ENCODE measurements around the gene SPOCK1. TPM values are rescaled to one million over a fixed set of nuclear protein-coding genes. Genes with fewer than 3 reads are reported as not detected.

Gene SPOCK1
- total and polyA plus RNA-seq, 2 of the 13 experiments (the other 11 are each of a cell fraction or from before 2014, with no cell fraction given): 0.18 to 0.29 TPM

DNA sequence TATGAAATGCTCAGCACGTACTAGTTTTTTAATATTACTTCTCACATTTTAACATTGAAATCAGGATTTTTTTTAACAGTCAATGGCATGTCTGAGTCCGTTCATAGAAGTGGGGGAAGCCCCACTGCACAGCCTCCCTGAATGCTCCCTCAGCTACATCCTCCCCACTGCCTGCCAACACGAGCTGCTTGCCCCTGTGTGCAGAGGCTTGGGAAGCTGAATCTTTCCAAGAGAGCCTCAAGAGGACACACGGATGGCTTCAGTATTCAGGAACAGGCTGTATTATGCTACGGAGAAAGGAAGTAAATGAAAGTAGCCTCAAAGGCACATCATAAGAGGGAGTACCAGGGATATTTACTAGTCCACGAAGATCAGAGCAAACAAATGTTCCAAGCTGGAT is 248.7 kb downstream of the SPOCK1 start:
- H3K9me3 ChIP-seq (ENCODE audit: low read length): no peaks in the 10 kb centered on the region

More for the DNA sequence above, 248.7 kb downstream of the SPOCK1 start:
- DNase-seq (ENCODE audit: low spot score) (no peak), ATAC-seq (no peak), FAIRE-seq (no peak)
- Histone ChIP-seq H3K4me2 (ENCODE audit: low read depth, low read length) (no peak overlapping the region), H3K4me1 (ENCODE audit: insufficient read depth, low read length) (no peaks in the 10 kb centered on the region), H3K27ac (ENCODE audit: extremely low read length, insufficient read depth, low read length) (no peak overlapping the region), H3K36me3 (replicated peaks in 1 of 2; ENCODE audit: control insufficient read depth in 1 of 2, insufficient read depth in 2 of 2, low read length in 2 of 2) (no peaks in the 10 kb centered on the region), H3K9ac (ENCODE audit: insufficient read depth, low read depth, low read length) (no peak overlapping the region), H2AFZ (ENCODE audit: low read length) (no peak overlapping the region), H3K27me3 (ENCODE audit: control insufficient read depth in 1 of 2, insufficient read depth in 2 of 2, low read length in 2 of 2) (no peaks in the 10 kb centered on the region; a peak in 1 of 5 replicates), H4K20me1 (ENCODE audit: insufficient read depth, low read length) (no peaks in the 10 kb centered on the region), H3K79me2 (ENCODE audit: insufficient read depth, low read length) (no peaks in the 10 kb centered on the region), H3K4me3 (replicated peaks in 1 of 3; ENCODE audit: insufficient read depth in 1 of 3, low read depth in 2 of 3, low read length in 3 of 3) (no peak overlapping the region)
- no TSS peak for BruUV-seq (replicated peaks)
- TF ChIP-seq ZNF850 (CRISPR knock-in tag; conservative IDR thresholded peaks at IDR 0.05) (no peak), ZNF589 (CRISPR knock-in tag; conservative IDR thresholded peaks at IDR 0.05) (no peak), RBAK (CRISPR knock-in tag; IDR thresholded peaks at IDR 0.05) (no peak), ZNF552 (CRISPR knock-in tag; IDR thresholded peaks at IDR 0.05; ENCODE audit: borderline replicate concordance) (no peak), KLF15 (CRISPR knock-in tag; IDR thresholded peaks at IDR 0.05; ENCODE audit: borderline replicate concordance) (no peak), KLF16 (CRISPR knock-in tag; IDR thresholded peaks at IDR 0.05) (no peak), CEBPG (CRISPR knock-in tag; IDR thresholded peaks at IDR 0.05) (no peak), POLR2A (IDR thresholded peaks at IDR 0.05; ENCODE audit: insufficient read depth in 1 of 2, low read depth in 2 of 2, low read length in 2 of 2) (no peak), SNAI1 (CRISPR knock-in tag; IDR thresholded peaks at IDR 0.05; ENCODE audit: borderline replicate concordance) (no peak), MAZ (IDR thresholded peaks at IDR 0.05; ENCODE audit: borderline replicate concordance, low read depth, low read length) (no peak), MAZ (CRISPR knock-in tag; IDR thresholded peaks at IDR 0.05; ENCODE audit: low read depth) (no peak), SRSF9 (IDR thresholded peaks at IDR 0.05; ENCODE audit: borderline replicate concordance, insufficient read depth, low read depth, low read length, poor library complexity, severe bottlenecking) (no peak), ZNF780A (CRISPR knock-in tag; IDR thresholded peaks at IDR 0.05) (no peak), CENPT (CRISPR knock-in tag; IDR thresholded peaks at IDR 0.05; ENCODE audit: low read depth) (no peak), SIX4 (CRISPR knock-in tag; IDR thresholded peaks at IDR 0.05) (no peak), PHF5A (CRISPR knock-in tag; IDR thresholded peaks at IDR 0.05; ENCODE audit: low read depth, unreplicated experiment) (no peak)
- TF ChIP-seq, protein P1, sequence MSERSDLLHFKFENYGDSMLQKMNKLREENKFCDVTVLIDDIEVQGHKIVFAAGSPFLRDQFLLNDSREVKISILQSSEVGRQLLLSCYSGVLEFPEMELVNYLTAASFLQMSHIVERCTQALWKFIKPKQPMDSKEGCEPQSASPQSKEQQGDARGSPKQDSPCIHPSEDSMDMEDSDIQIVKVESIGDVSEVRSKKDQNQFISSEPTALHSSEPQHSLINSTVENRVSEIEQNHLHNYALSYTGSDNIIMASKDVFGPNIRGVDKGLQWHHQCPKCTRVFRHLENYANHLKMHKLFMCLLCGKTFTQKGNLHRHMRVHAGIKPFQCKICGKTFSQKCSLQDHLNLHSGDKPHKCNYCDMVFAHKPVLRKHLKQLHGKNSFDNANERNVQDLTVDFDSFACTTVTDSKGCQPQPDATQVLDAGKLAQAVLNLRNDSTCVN (CRISPR knock-in tag; IDR thresholded peaks at IDR 0.05; ENCODE audit: borderline replicate concordance): no peak
- TF ChIP-seq, protein P2, sequence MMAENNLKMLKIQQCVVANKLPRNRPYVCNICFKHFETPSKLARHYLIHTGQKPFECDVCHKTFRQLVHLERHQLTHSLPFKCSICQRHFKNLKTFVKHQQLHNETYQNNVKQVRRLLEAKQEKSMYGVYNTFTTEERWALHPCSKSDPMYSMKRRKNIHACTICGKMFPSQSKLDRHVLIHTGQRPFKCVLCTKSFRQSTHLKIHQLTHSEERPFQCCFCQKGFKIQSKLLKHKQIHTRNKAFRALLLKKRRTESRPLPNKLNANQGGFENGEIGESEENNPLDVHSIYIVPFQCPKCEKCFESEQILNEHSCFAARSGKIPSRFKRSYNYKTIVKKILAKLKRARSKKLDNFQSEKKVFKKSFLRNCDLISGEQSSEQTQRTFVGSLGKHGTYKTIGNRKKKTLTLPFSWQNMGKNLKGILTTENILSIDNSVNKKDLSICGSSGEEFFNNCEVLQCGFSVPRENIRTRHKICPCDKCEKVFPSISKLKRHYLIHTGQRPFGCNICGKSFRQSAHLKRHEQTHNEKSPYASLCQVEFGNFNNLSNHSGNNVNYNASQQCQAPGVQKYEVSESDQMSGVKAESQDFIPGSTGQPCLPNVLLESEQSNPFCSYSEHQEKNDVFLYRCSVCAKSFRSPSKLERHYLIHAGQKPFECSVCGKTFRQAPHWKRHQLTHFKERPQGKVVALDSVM (CRISPR knock-in tag; IDR thresholded peaks at IDR 0.05): no peak
- TF ChIP-seq, protein P3, sequence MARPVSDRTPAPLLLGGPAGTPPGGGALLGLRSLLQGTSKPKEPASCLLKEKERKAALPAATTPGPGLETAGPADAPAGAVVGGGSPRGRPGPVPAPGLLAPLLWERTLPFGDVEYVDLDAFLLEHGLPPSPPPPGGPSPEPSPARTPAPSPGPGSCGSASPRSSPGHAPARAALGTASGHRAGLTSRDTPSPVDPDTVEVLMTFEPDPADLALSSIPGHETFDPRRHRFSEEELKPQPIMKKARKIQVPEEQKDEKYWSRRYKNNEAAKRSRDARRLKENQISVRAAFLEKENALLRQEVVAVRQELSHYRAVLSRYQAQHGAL (CRISPR knock-in tag; IDR thresholded peaks at IDR 0.05; ENCODE audit: not compliant biosample characterization): no peak
- in situ Hi-C loops (cut with HindIII; ENCODE audit: extremely low pct_ligation_motif_present, low pct_unique_long_range_greater_than_20kb): no loop called here
- WGBS (ENCODE audit: low lambda C conversion rate): 16% methylated on average over 6 of the region's 6 CpGs
- ChIA-PET CTCF (ENCODE audit: low intra/inter-chr PET ratio, low total read pairs) (no interaction called here), POLR2A (no interaction called here)
- intact Hi-C loops (cut with micrococcal nuclease; ENCODE audit: unreplicated experiment): no loop called here
